ENCODE results near the gene ITIH2.

DNA sequence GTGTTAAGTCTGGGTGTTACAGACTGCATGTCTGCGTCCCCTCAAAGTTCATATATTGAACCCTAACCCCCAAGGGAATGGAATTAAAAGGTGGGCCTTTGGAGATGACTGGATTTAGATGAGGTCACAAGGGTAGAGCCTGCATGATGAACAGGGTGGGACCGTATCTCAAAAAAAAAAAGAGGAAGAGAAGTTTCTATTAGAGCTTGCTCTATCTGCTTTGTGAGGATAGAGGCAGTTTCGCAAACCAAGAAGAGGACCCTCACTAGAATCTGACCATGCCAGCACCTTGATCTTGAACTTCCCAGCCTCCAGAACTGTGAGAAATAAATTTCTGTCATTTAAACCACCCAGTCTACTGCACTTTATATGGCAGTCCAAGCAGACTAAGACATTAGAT lies 83.3 kb downstream of the ITIH2 start:
- TF ChIP-seq, protein P1, sequence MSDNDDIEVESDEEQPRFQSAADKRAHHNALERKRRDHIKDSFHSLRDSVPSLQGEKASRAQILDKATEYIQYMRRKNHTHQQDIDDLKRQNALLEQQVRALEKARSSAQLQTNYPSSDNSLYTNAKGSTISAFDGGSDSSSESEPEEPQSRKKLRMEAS (IDR thresholded peaks at IDR 0.05) = no peak
- TF ChIP-seq YY1 (IDR thresholded peaks at IDR 0.05; ENCODE audit: extremely low read depth, insufficient replicate concordance, low read depth, low read length) (no peak), POLR2AphosphoS5 (IDR thresholded peaks at IDR 0.05; ENCODE audit: low read depth, low read length) (no peak), CTCF (IDR thresholded peaks at IDR 0.05 in 2 of 3, conservative IDR thresholded peaks at IDR 0.05 in 1 of 3; ENCODE audit: borderline replicate concordance in 1 of 3, insufficient read depth in 1 of 3, low read depth in 2 of 3, low read length in 2 of 3) (no peak), POLR2A (IDR thresholded peaks at IDR 0.05; ENCODE audit: borderline replicate concordance, extremely low read depth, insufficient read depth, insufficient read length) (no peak), SIN3A (IDR thresholded peaks at IDR 0.05; ENCODE audit: low read depth) (no peak), ELF1 (IDR thresholded peaks at IDR 0.05; ENCODE audit: borderline replicate concordance, low read depth) (no peak)

Data from HCT116 (cell line).